CD14-positive monocyte (primary cell): ENCODE results near the gene HK3. TPM values are rescaled to one million over a fixed set of nuclear protein-coding genes. Genes with fewer than 3 reads are reported as not detected.
A peak's percentile ranks its signal among the peaks of the same experiment; 100 is the strongest.

Experiments
- DNase-seq, 3 donors: peaks; one replicate each; pipeline ENCODE4 v3.0.0-alpha.2; 2011 to 2022
- H2AFZ ChIP-seq: 2 replicates; pipeline ENCODE4 v1.6.0; 2012; ENCODE audit warnings: mild to moderate bottlenecking, low read depth, low read length, inconsistent platforms; ENCODE audit not compliant: insufficient read depth, poor library complexity, severe bottlenecking
- H3K27ac ChIP-seq, 2 donors: 1 replicate in 1 of 2; 2 replicates in 1 of 2; pipeline ENCODE4 v1.5.1; 2012 to 2013; ENCODE audit warnings: low read length in 2 of 2, control low read depth in 1 of 2, inconsistent platforms in 1 of 2, low read depth in 1 of 2, mild to moderate bottlenecking in 1 of 2
- H3K27me3 ChIP-seq, 2 donors: one replicate each; pipeline versions ENCODE4 v1.6.0 to v1.6.1; 2011 to 2013; ENCODE audit warnings: low read length in 2 of 2; ENCODE audit not compliant: control insufficient read depth in 2 of 2, insufficient read depth in 2 of 2
- H3K36me3 ChIP-seq, 2 donors: replicated peaks in 1 of 2; 1 replicate in 1 of 2; 2 replicates in 1 of 2; pipeline versions ENCODE4 v1.5.1 to v1.6.1; 2012 to 2013; ENCODE audit warnings: low read length in 2 of 2, control low read depth in 1 of 2, inconsistent platforms in 1 of 2, mild to moderate bottlenecking in 1 of 2; ENCODE audit not compliant: insufficient read depth in 2 of 2, control insufficient read depth in 1 of 2
- H3K4me1 ChIP-seq, 2 donors: 1 replicate in 1 of 2; 2 replicates in 1 of 2; pipeline versions ENCODE4 v1.5.1 to v1.6.1; 2012 to 2013; ENCODE audit warnings: low read length in 2 of 2, control low read depth in 1 of 2, inconsistent platforms in 1 of 2, mild to moderate bottlenecking in 1 of 2, moderate library complexity in 1 of 2; ENCODE audit not compliant: insufficient read depth in 2 of 2, control insufficient read depth in 1 of 2
- H3K4me2 ChIP-seq: replicated peaks from 2 replicates; pipeline ENCODE3; 2012; ENCODE audit warnings: low read length, moderate library complexity, mild to moderate bottlenecking; ENCODE audit not compliant: poor library complexity, severe bottlenecking; ENCODE audit errors: extremely low read depth
- H3K4me3 ChIP-seq, 3 experiments: fragments of 200-600 bp in 1 of 3; sonication (generic) in 1 of 3; replicated peaks in 1 of 3; 1 replicate in 2 of 3; 2 replicates in 1 of 3; pipeline ENCODE4 v1.5.1; 2011 to 2013; ENCODE audit warnings: low read length in 3 of 3, mild to moderate bottlenecking in 3 of 3, control low read depth in 2 of 3, low read depth in 2 of 3, inconsistent platforms in 1 of 3, moderate library complexity in 1 of 3
- H3K79me2 ChIP-seq: 2 replicates; pipeline ENCODE4 v1.6.0; 2012; ENCODE audit warnings: mild to moderate bottlenecking, control low read depth, inconsistent platforms, low read length, moderate library complexity; ENCODE audit not compliant: insufficient read depth
- H3K9ac ChIP-seq: 2 replicates; pipeline ENCODE4 v1.6.0; 2017; ENCODE audit warnings: low read length, mild to moderate bottlenecking; ENCODE audit not compliant: insufficient read depth, poor library complexity, severe bottlenecking
- H3K9me3 ChIP-seq, 2 donors: replicated peaks in 1 of 2; 1 replicate in 1 of 2; 2 replicates in 1 of 2; pipeline versions ENCODE4 v1.5.1 to v1.6.1; 2012 to 2013; ENCODE audit warnings: low read length in 2 of 2, control low read depth in 1 of 2; ENCODE audit not compliant: control insufficient read depth in 1 of 2, insufficient read depth in 1 of 2
- H4K20me1 ChIP-seq: 2 replicates; pipeline ENCODE4 v1.6.0; 2012; ENCODE audit warnings: mild to moderate bottlenecking, low read length, control low read depth, moderate library complexity; ENCODE audit not compliant: insufficient read depth
- H3K27ac Mint-ChIP-seq, 7 donors: one replicate each; pipeline ENCODE4 v1.8.0; 2020; ENCODE audit warnings: mild to moderate bottlenecking in 7 of 7, mixed read lengths in 7 of 7, moderate library complexity in 6 of 7, inconsistent platforms in 2 of 7
- H3K27me3 Mint-ChIP-seq, 3 donors: one replicate each; pipeline ENCODE4 v1.8.0; 2021 to 2022; ENCODE audit warnings: low read depth in 3 of 3, mild to moderate bottlenecking in 3 of 3, mixed read lengths in 3 of 3, moderate library complexity in 3 of 3, inconsistent platforms in 1 of 3
- H3K36me3 Mint-ChIP-seq, 2 donors: one replicate each; pipeline ENCODE4 v1.8.0; 2020; ENCODE audit warnings: mixed read lengths in 2 of 2, inconsistent platforms in 1 of 2, mild to moderate bottlenecking in 1 of 2
- H3K4me1 Mint-ChIP-seq: one replicate; pipeline ENCODE4 v1.8.0; 2020; ENCODE audit warnings: mild to moderate bottlenecking, mixed read lengths
- H3K4me3 Mint-ChIP-seq, 2 donors: one replicate each; pipeline ENCODE4 v1.8.0; 2020; ENCODE audit warnings: mild to moderate bottlenecking in 2 of 2, mixed read lengths in 2 of 2, moderate library complexity in 1 of 2
- H3K9me3 Mint-ChIP-seq, 7 donors: one replicate each; pipeline ENCODE4 v1.8.0; 2020 to 2022; ENCODE audit warnings: mixed read lengths in 7 of 7, mild to moderate bottlenecking in 6 of 7, moderate library complexity in 6 of 7, inconsistent platforms in 2 of 7
- CTCF ChIP-seq: fragments of 200-600 bp; IDR thresholded peaks from one replicate; pipeline ENCODE4 v1.8.0; 2022; ENCODE audit warnings: antibody characterized with exemption, mild to moderate bottlenecking
- whole genome bisulfite sequencing: methylation state at CpG from one replicate; pipeline ENCODE4 v1.1.5; 2013; ENCODE audit warnings: missing lambda C conversion rate; ENCODE audit not compliant: insufficient coverage; 5-methylcytosine and 5-hydroxymethylcytosine counted together
- intact Hi-C, 2 donors: fragments of 100-400 bp; cut with micrococcal nuclease; formaldehyde crosslinking; loops; one replicate each; pipeline versions ENCODE4 v1.15.0 to v1.15.1; 2023
- polyA plus RNA-seq, 3 donors: library from polyadenylated mRNA; depleted of rRNA in 1 of 3; unstranded in 2 of 3; stranded (reverse) in 1 of 3; fragments of 300-500 nt in 2 of 3; fragments of >200 nt in 1 of 3; fragmentation: Illumina TruSeq in 2 of 3; gene quantifications; 1 replicate in 2 of 3; 2 replicates in 1 of 3; pipeline ENCODE4 v1.2.3, GENCODE V29; 2012 to 2021

HK3 gene
- polyA plus RNA-seq, 3 donors, result 174 to 988 (median 204) TPM

GRCh38 chr5:176887252-176887849 is 11.8 kb downstream of the HK3 start:
- TF ChIP-seq CTCF, result no peak
- WGBS, result 91% methylated on average over 26 of the region's 28 CpGs
- Mint-ChIP-seq H3K4me3 (no peak overlapping the region), H3K36me3 (peaks cover 95 to 100% of the 10 kb centered on the region in 2 donors), H3K27me3 (peaks cover 0 to 3% (median 1%) of the 10 kb centered on the region in 3 donors), H3K4me1 (peaks cover 38% of the 10 kb centered on the region), H3K9me3 (no peaks in the 10 kb centered on the region), H3K27ac (peak overlapping the region in 1 of 7 donors; percentile 57)
- no peak overlapping the region for H3K27ac ChIP-seq
- peaks cover 7 to 29% of the 10 kb centered on the region in 2 donors for H3K4me1 ChIP-seq
- H3K27me3 ChIP-seq, result no peaks in the 10 kb centered on the region
- peaks cover 38% of the 10 kb centered on the region for H3K79me2 ChIP-seq
- H3K4me2 ChIP-seq, result no peak overlapping the region
- intact Hi-C loops, result no loop called here
- H3K36me3 ChIP-seq, result peaks cover 99 to 100% of the 10 kb centered on the region in 2 donors
- H3K4me3 ChIP-seq, result no peak overlapping the region
- no peak overlapping the region for H2AFZ ChIP-seq
- H4K20me1 ChIP-seq, result peaks cover 100% of the 10 kb centered on the region
- no peak for DNase-seq
- no peak overlapping the region for H3K9ac ChIP-seq
- H3K9me3 ChIP-seq, result no peaks in the 10 kb centered on the region

- Histone ChIP-seq H3K27me3 (no peaks in the 10 kb centered on the region), H3K4me1 (peaks cover 0 to 22% of the 10 kb centered on the region in 2 donors), H3K36me3 (peaks cover 99 to 100% of the 10 kb centered on the region in 2 donors), H3K27ac (peak overlapping the region in 1 of 2 donors; percentile 26), H2AFZ (no peak overlapping the region), H3K9me3 (no peaks in the 10 kb centered on the region), H3K4me3 (no peak overlapping the region), H4K20me1 (peaks cover 100% of the 10 kb centered on the region), H3K9ac (no peak overlapping the region), H3K4me2 (no peak overlapping the region), H3K79me2 (peaks cover 30% of the 10 kb centered on the region)
- peaks cover 96 to 100% of the 10 kb centered on the region in 2 donors for H3K36me3 Mint-ChIP-seq
- no peak overlapping the region for H3K4me3 Mint-ChIP-seq
- no peaks in the 10 kb centered on the region for H3K9me3 Mint-ChIP-seq
- DNase-seq, result peak in 1 of 3 donors; percentile 38
- no peak for TF ChIP-seq CTCF
- H3K27me3 Mint-ChIP-seq, result peaks cover 0 to 3% (median 1%) of the 10 kb centered on the region in 3 donors
- intact Hi-C loops, result no loop called here
- peaks cover 30% of the 10 kb centered on the region for H3K4me1 Mint-ChIP-seq
- H3K27ac Mint-ChIP-seq, result peak overlapping the region in 4 of 7 donors; percentile 15 to 75 (median 61)
- 91% methylated on average over 11 of the region's 13 CpGs for WGBS
These were observed 12.6 kb downstream of the HK3 start for GRCh38 chr5:176886336-176887251.
